ENCODE data around the gene GALNT18. TPM values are rescaled to one million over a fixed set of nuclear protein-coding genes. Genes with fewer than 3 reads are reported as not detected.

The GALNT18 gene
- total and polyA plus RNA-seq, 2 donors (not counting 3 experiments of a cell fraction or from before 2014, with no cell fraction given) = 0.17 to 0.18 TPM

DNA sequence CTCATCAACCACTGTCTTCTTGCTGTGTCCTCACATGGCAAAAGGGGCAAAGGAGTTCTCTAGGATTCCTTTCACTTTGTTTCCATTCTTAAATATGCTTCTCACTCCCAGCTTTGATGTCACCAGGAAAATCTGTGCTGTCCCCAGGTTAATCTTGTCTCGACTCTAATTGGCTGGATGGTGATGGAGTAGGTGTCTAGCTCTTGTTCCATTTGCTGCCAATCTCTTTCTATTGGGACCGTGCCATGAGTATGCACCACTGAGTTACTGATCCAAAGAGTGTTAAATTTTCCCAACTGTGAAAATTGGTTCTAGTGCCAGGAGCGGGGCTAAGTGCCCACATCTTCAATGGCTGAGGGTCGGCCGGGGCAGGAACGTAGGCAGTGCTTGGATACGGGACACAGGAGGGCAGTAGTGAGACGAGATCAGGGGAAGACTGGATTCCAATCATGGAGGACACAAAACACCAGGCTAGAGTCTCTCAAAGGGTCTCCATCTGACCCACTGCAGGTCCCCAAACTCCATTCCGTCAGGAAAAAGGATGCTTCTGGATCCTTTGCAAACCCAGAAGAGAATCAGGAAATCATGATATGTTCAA is 221.1 kb downstream of the GALNT18 start:
- Histone ChIP-seq H3K9me1 (replicated peaks; ENCODE audit: control insufficient read depth, extremely low read depth, insufficient read depth, low read length) (no peaks in the 10 kb centered on the region), H4K20me1 (replicated peaks; ENCODE audit: control insufficient read depth, extremely low read depth, insufficient read depth, low read length) (no peaks in the 10 kb centered on the region), H3K9ac (replicated peaks; ENCODE audit: extremely low read depth, insufficient read depth, low read length) (no peak overlapping the region), H3K79me2 (ENCODE audit: control insufficient read depth, insufficient read depth, low read length) (no peaks in the 10 kb centered on the region), H3K4me2 (ENCODE audit: insufficient read depth, low read length) (no peak overlapping the region), H3K4me3 (replicated peaks in 1 of 3; ENCODE audit: insufficient read depth in 1 of 3, low read depth in 1 of 3, low read length in 3 of 3) (no peak overlapping the region), H3K4me1 (ENCODE audit: control insufficient read depth, extremely low read depth, insufficient read depth, low read length) (no peaks in the 10 kb centered on the region), H3K36me3 (ENCODE audit: control insufficient read depth in 2 of 2, extremely low read depth in 1 of 2, insufficient read depth in 2 of 2, low read length in 2 of 2) (no peaks in the 10 kb centered on the region), H3K9me3 (replicated peaks; ENCODE audit: control insufficient read depth, insufficient read depth, low read length) (no peaks in the 10 kb centered on the region), H3K27ac (ENCODE audit: insufficient read depth, low read depth, low read length) (no peak overlapping the region), H2AFZ (ENCODE audit: low read depth, low read length) (no peak overlapping the region), H3K27me3 (ENCODE audit: control insufficient read depth in 2 of 2, insufficient read depth in 2 of 2, low read length in 2 of 2) (peaks cover under 1 to 10% of the 10 kb centered on the region in 2 experiments)
- intact Hi-C loops (cut with micrococcal nuclease) (loop anchor here (2.0 kb wide), 1 partner anchor 386 kb away; no protein-coding TSS in a partner anchor), dilution Hi-C loops (cut with MboI; ENCODE audit: extremely low pct_ligation_motif_present, low sequenced_read_pairs) (no loop called here)
- DNase-seq (ENCODE audit: low read depth, low spot score) (no peak), FAIRE-seq (no peak)
- no TSS peak for BruUV-seq (replicated peaks)
- CTCF ChIA-PET = interaction anchor here (1.6 kb wide), 1 partner anchor 9 kb away, joined by 3 read pairs; no protein-coding TSS in a partner anchor
- TF ChIP-seq, protein P1, sequence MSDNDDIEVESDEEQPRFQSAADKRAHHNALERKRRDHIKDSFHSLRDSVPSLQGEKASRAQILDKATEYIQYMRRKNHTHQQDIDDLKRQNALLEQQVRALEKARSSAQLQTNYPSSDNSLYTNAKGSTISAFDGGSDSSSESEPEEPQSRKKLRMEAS (IDR thresholded peaks at IDR 0.05; ENCODE audit: insufficient read depth, insufficient read length) = no peak
- TF ChIP-seq EZH2 (IDR thresholded peaks at IDR 0.05; ENCODE audit: borderline replicate concordance, low read depth, low read length, severe bottlenecking) (no peak), JUN (IDR thresholded peaks at IDR 0.05; ENCODE audit: borderline replicate concordance, insufficient read depth, insufficient read length, low read depth) (no peak), POLR2AphosphoS5 (IDR thresholded peaks at IDR 0.05; ENCODE audit: insufficient read depth, low read depth, low read length) (no peak), GATA2 (IDR thresholded peaks at IDR 0.05; ENCODE audit: insufficient read depth, insufficient read length, low read depth, low read length) (no peak), POLR2A (IDR thresholded peaks at IDR 0.05; ENCODE audit: low read depth, low read length) (no peak), MYC (IDR thresholded peaks at IDR 0.05; ENCODE audit: low read depth, low read length) (no peak), FOS (IDR thresholded peaks at IDR 0.05; ENCODE audit: borderline replicate concordance, insufficient read depth, low read length) (no peak)
- TF ChIP-seq, protein P2, sequence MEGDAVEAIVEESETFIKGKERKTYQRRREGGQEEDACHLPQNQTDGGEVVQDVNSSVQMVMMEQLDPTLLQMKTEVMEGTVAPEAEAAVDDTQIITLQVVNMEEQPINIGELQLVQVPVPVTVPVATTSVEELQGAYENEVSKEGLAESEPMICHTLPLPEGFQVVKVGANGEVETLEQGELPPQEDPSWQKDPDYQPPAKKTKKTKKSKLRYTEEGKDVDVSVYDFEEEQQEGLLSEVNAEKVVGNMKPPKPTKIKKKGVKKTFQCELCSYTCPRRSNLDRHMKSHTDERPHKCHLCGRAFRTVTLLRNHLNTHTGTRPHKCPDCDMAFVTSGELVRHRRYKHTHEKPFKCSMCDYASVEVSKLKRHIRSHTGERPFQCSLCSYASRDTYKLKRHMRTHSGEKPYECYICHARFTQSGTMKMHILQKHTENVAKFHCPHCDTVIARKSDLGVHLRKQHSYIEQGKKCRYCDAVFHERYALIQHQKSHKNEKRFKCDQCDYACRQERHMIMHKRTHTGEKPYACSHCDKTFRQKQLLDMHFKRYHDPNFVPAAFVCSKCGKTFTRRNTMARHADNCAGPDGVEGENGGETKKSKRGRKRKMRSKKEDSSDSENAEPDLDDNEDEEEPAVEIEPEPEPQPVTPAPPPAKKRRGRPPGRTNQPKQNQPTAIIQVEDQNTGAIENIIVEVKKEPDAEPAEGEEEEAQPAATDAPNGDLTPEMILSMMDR (IDR thresholded peaks at IDR 0.05; ENCODE audit: extremely low read depth in 1 of 2, insufficient read depth in 1 of 2, low read depth in 1 of 2, low read length in 2 of 2) = peak in 1 of 2 donors; percentile 20
- POLR2A ChIA-PET = no interaction called here

All from endothelial cell of umbilical vein (primary cell).